Activated CD8-positive, alpha-beta memory T cell treated with anti-CD3 and anti-CD28 coated beads for 24 hours (primary cell): Measurements from ENCODE around the gene PHETA1.
A peak's percentile ranks its signal among the peaks of the same experiment; 100 is the strongest.

Source experiments
- DNase-seq: peaks from one replicate; pipeline ENCODE4 v3.0.0-alpha.2; 2020

Gene PHETA1, protein sequence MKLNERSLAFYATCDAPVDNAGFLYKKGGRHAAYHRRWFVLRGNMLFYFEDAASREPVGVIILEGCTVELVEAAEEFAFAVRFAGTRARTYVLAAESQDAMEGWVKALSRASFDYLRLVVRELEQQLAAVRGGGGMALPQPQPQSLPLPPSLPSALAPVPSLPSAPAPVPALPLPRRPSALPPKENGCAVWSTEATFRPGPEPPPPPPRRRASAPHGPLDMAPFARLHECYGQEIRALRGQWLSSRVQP

DNA sequence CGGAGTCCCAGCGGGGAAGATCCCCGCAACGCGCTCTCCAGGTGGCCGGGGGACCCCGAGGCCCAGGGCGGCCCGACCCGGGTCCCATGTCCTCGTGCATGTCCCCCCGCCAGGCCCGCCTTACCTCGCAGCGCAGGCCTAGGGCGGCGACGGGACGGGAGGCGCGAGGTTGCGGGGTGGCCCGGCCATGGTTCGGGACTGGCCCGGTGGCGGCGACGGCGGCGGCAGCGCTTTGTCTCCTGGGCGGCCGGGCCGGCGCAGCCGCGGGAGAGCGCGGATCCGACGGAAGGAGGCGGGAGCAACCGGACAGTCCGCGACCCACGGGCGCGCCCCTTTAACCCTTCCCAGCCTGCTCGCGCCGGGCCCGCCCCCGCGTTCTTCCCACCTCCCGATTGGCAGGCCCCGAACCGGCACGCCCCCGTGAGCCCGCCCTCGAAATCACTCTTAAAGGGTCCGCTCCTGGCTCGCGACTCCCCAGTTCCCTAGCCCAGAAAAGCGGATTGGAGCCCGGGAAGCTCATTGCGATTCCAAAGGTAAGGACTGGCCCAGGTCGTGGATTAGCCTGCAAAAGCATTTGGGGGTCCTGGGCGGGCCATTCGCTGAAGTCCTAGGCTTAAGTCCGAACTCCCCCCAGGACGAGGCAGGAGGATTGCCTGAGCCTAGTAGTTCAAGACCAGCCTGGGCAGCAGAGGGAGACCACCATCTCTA, at the start of gene PHETA1:
PHETA1 (minus strand) TSS at position 308 of the 708 bp plus-strand sequence. CDS start 5,668 bp downstream, outside the sequence.
- DNase-seq: peak; percentile 92

DNA sequence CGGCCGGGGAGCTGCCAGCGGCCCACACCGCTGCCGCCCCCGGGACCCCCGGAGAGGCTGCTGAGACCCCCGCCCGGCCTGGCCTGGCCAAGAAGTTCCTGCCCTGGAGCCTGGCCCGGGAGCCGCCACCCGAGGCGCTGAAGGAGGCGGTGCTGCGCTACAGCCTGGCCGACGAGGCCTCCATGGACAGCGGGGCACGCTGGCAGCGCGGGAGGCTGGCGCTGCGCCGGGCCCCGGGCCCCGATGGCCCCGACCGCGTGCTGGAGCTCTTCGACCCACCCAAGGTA, 49.6 kb upstream of the PHETA1 start:
- DNase-seq: no peak

DNA sequence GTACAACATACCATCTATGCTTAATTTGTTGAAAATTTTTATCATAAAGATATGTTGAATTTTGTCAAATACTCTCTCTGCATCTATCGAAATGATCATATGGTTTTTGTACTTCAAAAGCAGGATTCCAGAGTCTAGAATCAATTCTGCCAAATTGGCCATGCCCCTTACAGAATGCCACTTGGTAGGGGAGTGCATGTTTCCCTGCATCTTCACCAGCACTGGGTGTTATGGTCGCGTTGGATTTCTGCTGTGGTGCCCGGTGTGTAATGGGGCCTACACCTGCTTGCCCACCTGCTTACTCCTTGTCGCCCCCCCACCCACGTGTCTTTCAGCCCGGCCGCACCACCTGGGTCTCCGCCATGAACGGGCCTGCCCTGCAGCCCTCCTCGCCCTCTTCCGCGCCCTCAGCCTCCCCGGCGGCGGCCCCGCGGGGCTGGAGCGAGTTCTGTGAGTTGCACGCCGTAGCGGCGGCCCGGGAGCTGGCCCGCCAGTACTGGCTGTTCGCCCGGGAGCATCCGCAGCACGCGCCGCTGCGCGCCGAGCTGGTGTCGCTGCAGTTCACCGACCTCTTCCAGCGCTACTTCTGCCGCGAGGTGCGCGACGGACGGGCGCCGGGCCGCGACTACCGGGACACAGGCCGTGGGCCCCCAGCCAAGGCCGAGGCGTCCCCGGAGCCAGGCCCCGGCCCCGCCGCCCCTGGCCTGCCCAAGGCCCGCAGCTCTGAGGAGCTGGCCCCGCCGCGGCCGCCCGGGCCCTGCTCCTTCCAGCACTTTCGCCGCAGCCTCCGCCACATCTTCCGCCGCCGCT, 49.1 kb upstream of the PHETA1 start:
- no peak for DNase-seq

DNA sequence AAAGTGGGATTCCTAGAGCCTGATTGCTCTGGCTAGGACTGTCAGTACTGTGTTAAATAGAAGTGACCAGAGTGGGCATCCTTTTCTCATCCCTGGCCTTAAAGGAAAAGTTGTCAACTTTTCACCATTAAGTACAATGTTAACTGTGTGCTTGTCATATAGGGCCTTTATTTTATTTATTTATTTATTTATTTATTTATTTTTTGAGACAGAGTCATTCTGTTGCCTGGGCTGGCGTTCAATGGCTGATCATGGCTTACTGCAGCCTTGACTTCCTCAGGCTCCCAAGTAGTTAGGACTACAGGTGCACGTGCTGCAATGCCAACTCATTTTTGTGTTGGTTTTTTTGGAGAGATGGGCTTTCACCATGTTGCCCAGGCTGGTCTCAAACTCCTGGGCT, 48.4 kb upstream of the PHETA1 start:
- DNase-seq: no peak

DNA sequence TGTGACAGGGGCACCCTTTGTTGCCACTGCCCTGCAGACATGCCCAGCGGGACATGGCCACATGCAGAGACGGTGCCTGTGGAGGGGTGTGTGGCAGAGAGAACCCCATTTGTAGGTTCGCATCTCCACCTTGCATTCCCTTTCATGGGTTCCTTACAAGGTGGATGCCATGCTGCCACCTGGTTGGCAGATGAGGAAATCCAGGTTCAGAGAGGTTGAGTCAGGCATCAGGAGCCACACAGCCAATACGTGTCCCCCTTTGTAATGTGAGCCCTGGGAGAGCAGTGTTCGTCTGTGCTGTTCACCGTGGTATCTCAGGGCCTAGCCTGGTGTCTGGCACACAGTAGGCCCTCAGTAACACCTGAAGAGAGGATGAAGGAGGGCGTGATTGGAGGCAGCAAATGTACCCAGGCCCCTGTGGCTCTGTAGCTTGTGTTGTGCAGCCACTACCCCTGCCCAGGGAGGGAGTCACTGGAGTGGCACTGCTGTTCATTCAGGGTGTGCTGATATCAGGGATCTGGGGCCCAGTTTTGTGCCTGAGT, 45.9 kb upstream of the PHETA1 start:
- no peak for DNase-seq

DNA sequence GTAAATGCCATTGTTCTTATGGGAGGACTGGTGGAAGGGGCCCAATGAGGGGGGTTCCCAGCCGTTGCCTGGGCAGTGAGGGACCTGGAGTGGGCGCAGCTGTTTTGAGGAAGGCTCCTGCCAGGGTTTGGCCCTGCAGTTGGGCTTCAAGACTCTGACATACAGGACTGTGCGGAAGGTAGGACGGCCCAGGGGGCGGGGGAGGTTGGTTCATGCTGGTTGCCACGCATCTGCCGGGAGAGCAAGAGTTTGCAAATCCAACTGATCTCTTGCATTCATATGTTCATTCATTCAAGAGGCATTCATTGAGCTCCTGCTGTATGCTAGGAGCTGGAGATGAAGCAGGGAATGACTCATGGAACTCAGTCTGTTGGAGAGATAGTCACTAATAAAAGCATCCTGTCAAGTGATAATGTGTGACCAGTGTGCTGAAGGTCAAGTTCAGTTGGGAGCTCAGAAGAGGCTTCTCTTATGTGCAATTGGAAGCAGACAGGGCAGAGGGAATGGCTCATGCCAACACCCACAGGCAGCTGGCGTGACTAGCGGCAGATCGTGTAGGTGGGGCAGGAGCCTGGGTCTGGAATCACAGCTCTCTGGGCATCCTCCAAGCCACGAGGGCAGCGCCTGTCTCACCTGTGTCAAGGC, 44.7 kb upstream of the PHETA1 start:
- DNase-seq: no peak

DNA sequence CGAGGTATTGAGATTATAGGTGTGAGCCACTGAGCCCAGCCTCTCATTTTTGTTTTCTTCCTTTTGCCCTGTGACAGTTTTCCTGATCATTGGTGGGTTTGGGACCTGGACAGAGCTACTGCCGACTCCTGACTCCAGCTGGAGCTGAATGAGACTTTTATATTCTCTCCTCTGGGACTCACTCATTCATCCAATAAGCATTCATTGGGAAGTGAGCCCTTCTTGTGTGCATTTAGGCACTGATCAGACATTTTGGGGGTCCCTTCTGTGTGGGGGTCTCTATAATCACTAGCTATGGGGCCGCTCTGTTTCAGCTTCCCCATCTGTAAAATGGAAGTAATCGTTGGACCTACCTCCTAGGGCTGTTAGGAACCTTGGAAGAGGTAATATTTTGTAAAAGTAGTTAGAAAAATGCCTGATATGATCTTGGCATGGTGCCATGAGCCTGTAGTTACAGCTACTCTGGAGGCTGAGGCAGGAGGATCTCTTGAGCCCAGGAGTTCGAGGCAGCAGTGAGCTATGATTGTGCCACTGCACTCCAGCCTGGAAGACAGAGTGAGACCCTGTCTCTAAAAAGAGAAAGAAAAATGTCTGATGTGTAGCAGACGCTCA, 44.0 kb upstream of the PHETA1 start:
- DNase-seq: no peak

DNA sequence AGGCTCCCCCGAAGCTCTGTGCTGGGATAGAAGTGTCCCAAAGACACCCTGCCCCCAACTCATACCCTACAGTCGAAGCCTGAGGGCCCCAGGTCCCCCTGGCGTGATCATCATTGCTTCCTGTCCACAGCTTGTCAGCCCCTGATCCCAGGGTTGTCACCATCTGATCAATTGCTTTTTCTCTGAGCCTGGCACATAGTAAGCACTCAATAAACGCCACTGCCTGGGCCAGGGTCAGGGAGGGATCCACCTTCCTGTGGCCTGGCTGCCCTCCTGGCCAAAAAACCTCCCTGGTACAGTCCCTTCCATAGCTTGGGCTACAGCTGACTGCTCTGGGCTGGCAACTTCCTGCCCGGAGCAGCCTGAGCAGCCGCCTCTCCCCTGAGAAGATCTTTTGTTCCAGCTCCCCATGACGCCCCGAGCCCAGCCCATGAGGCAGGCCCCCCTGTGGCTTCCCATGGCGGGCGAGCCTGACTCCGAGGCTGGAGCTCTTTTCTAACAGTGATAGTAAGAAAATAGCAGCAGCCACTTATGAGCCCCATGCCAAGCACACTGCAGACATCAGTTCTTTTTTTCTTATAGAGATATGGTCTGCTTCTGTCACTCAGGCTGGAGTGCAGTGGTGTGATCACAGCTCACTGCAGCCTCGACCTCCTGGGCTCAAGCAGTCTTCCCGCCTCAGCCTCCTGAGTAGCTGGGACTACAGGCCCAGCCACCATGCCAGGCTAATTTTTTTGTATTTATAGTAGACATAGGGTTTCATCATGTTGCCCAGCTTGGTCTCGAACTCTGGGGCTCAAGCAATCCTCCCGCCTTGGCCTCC, 43.3 kb upstream of the PHETA1 start:
- no peak for DNase-seq

DNA sequence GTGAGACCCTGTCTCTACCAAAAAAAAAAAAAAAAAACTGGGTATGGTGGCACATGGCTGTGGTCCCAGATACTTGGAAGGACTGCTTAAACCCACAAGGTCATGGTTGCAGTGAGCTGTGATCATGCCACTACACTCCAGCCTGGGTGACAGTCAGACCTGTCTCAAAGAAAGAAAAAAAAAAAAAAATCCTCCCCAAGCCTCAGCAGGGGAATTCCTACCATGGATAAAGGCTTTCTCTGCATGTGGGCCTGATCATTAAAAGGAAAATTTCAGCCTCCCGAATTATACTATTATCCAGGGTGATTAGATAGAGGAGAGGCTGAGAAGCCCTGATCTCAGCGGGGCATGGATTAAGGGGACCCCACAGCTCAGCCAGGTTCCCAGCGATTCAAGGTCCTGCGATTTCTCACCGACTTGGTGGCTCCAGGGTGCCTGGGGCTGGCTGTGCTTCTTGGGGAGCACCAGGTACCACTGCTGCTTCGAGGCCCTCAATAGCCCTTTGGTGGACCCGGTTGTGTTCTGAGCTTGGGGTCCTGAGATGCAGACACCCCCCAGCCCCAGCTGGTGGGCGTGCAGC, 42.4 kb upstream of the PHETA1 start:
- no peak for DNase-seq

DNA sequence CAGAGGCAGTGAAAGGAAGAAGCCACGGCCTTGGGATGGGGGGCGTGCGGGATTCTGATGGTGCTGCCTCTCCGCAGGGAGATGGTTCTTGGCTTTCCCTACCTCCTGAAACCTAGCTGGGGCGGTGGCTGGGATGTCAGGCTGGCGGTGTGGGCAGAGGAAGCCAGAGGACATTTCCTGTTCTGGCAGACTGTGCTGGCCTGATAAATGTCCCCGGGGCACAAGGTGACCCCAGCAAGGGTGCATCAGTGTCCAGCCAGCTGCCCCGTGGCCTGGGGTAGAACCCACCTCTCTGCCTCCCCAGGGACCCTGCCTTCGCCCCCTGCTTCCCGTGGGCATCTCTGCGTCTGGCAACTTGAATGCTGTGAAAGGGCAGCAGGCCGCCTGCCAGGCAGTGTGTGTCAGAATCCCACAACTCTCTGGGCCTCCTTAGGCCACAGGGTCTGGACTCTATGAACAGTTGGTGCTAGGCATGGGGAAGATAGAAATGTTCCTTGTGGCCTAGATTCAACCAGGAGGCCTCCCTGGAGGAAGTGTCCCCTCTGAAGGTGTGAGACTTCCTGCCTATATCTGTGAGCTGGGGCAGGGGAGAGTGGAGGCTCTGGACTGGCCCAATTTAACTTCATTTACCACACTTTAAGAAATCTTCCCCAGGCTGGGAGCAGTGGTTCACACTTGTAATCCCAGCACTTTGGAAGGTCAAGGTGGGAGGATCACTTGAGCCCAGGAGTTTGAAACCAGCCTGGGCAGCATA, 41.7 kb upstream of the PHETA1 start:
- no peak for DNase-seq

DNA sequence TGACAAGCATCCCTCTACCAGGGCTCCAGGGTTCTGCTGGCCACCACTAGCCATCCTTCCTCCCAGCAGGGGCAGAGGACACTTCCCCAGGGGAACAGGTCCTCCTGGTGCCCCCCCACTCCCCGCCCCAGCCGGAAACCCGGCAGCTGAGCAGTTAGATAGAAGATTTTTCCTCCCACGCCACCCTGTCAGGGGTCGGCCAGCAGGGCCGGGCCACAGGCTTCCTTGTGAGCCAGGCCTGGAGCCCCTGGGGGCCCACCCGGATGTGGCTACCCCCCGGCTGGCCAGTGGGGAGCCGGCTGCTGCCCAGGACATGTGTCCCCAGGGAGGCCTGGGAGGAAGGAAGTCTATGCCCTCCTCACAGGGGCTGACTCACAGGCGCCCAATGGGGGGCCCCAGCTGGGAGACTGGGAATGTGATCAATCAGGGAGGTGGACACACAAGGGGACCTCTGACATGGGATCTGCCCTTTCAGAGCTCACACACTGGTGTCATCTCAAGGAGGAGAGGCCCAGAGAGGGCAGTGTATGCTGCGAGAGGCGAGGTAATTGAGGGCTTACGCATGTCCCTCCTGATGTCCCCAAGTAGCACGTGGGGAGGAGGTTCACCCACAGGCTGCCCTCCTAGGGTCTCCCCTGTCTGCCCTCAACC, 41.0 kb upstream of the PHETA1 start:
- no peak for DNase-seq

DNA sequence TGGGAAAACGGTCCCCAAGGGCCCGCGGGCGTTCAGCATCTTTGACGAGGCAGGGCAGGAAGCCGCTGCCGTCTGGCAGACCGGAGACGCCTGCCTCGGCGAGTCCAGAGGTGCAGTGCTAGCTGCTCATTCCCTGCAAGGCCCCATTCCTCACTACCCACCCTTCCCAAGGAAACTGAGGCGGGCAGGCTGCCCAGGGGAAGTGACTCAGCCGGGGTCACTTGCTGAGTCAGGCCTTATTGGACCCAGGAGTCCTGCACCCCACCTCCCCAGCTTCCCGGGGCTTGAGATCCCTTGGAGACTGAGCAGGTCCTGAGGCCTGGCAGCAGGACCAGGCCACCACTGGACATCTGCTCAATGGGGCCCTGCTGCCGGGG, 40.5 kb upstream of the PHETA1 start:
- DNase-seq: no peak

DNA sequence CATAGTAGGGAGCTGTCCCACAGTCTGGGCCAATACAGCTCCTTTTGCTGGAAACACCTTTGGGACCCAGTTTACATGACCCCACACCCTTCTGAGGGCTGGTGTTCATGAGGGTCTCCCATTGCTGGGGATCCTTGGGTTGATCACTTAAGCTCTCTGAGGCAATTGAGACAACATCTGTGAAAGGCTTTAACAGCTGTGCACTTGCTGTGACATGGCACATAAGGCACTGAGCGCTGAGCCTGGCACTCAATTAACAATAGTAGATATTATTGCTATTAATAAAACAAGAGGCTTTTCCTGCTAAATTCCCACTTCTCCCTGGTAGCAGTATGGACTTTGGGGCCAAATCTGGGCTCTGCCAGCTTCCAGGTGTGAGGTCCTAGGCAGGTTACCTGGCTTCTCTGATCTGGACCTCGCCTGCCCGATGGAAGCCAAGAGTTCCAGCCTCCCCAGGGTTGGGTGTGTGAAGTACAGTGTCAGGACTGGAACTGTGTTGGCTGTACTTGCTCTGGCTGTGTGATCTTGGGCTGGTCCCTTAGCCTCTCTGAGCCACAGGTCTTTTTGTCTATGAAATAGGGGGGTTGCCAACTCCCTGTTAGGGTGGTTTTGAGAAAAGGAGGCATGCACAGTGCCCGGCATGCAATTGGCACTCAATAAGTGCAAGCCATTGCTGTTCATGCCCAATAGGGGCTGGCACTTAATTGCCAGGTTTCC, 39.9 kb upstream of the PHETA1 start:
- DNase-seq: no peak

DNA sequence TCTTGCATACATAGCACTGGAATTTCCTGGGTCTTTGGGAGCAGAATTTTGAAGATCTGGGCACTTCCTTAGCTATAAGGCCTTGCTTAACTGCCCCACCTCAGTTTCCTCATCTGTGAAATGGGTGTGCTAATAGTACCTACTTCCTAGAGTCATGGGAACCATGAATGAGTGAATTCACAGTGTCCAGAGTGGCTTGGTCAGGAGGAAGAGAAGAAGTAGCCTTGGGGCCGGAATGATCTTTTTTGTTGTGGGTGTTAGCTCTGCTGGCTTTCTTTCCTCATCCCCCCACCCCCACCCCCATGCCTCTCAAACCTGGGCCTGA, 39.2 kb upstream of the PHETA1 start:
- no peak for DNase-seq

DNA sequence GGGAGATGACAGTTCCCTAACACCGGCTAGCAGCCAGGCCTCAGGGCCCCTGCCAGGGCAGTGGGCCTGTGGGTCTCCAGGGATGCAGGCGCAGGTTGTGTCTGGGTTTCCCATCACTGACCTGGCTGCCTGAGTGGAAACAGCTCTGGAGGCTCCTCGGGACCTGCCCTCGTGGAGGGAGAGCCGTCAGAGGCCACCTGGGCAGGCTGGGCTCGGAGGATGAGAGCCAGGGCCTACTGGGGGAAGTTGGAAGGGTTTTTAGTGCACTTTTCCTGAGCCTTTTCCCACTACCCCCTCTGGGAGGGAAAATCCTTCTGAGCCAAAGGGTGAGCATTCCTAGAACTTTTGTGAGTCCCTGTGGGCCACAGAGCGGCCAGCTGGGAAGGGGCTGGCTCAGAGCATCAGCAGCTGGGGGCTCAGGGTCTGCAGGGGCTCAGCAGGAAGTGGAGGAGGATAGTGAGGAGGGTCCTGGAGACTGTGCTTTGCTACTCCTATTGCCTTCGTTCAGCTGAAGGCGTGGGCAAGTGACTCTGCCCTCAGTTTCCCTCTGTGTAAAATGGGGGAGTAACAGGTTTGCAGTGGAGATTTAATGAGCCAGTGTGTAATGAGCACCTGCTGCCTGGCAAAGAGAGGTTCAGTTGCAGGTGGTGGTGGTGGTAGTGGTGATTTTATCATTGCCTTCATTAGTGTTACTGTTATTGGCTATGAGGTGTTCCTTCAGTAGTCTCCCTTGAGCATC, 38.7 kb upstream of the PHETA1 start:
- DNase-seq: no peak

DNA sequence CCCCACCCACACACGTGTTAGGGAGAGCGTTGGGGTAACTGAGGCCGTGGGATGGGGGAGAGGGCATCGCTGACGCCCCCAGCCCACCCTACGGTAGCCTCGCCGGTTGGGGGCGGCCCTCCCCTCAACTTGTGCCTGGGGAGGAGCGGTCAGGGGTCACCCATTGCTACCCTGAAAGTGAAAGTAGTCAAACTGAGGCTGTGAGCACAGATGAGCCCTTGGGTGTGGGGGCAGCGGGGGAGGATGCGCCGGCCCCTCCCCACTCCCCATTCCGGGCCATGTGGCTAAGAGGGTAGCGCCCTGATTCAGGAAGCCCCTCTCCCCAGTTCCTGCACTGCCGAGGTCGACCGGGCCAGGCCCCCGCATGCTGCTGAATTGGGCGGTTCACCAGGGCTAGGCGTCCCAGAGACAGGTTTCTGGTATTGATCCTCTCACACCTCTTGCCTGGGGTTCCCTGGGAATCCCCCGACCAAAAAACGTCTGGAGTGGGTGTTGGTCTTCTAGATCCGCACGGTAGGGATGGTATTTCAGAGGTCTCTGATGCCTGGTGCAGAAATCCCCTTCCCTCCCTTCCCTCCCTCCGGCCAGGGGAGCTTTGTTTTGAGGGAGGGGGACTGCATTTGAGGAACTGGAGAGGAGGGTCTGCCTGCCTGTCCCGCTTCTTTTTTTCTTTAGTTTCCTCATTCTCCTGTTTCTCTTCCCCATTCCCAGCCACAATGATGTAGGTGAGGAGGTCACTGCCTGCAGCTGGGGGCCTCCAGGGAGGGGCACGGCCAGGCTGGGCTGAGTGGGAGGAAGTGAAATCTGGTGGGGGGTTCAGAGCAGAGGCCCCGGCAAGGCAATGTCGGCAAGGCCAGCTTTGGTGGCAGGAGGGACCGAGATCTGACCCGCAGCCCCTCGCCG, 37.8 kb upstream of the PHETA1 start:
- DNase-seq: peak; percentile 84

DNA sequence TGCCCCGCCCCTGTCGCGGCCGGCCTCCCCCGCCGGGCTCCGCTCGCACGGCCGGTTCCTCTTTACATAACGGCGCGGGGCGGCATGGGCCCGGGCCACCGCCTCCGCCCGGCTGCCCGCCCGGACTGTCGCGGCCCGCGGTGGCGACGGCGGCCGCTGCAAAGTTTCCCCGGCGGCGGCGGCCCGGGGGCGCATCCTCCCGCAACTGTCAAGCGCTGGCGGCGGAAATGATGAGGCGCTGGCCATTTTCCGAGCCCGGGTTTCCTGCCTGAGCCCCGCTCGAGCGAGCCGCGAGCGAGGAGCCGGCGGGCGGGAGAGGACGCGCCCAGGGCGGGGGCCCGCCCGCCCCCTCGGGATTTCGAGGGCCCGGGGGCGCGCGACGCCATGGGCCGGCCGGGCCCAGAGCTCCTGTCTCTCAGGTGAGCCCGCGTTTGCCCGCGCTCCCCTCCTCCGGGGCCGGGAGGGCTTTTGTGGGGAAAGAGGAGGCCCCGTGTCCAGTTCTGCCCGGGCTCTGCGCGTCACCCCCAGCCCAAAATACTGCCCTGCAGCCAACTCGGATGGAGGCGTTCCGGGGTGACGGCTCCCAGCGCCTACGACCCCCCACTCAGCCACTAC, 37.1 kb upstream of the PHETA1 start, which contains the start of gene SH2B3:
SH2B3 (plus strand) TSS at position 65 of the 615 bp plus-strand sequence. CDS start 12,223 bp downstream, outside the sequence.
- DNase-seq: no peak
